GM18909 (cell line): ENCODE measurements around the gene LSP1.
"Not testable (repeated sequence)": the region's sequence is repeated elsewhere in the genome, so short reads cannot be mapped to it uniquely, and the experiment has no call there.

Experiments used
- ATAC-seq: cut with Tn5 transposase; IDR thresholded peaks from one replicate; pipeline ENCODE4 v1.9.1; 2021; ENCODE audit warnings: mild to moderate bottlenecking; ENCODE audit not compliant: unreplicated experiment, poor library complexity

The LSP1 gene

GRCh38 chr11:1862588-1863351, 9.9 kb downstream of the LSP1 start:
- ATAC-seq, result no peak

- no peak for ATAC-seq
Measured at GRCh38 chr11:1863352-1864216, 10.7 kb downstream of the LSP1 start.

- no peak for ATAC-seq
Measured at GRCh38 chr11:1864231-1864630, 11.3 kb downstream of the LSP1 start.

- ATAC-seq, result no peak
Measured at GRCh38 chr11:1864831-1865665, 12.2 kb downstream of the LSP1 start.

GRCh38 chr11:1866226-1866625, 13.3 kb downstream of the LSP1 start:
- no peak for ATAC-seq

GRCh38 chr11:1866776-1867175, 13.9 kb downstream of the LSP1 start:
- no peak for ATAC-seq

GRCh38 chr11:1867381-1867780, 14.5 kb downstream of the LSP1 start:
- no peak for ATAC-seq

- no peak for ATAC-seq
Measured at GRCh38 chr11:1868056-1868635, 15.3 kb downstream of the LSP1 start.

GRCh38 chr11:1868636-1869291, 15.9 kb downstream of the LSP1 start:
- ATAC-seq, result no peak

GRCh38 chr11:1869427-1870325, 16.8 kb downstream of the LSP1 start:
- ATAC-seq, result no peak

GRCh38 chr11:1870326-1870696, 17.4 kb downstream of the LSP1 start:
- ATAC-seq, result no peak

- ATAC-seq, result no peak
Measured at GRCh38 chr11:1870721-1871466, 18.0 kb downstream of the LSP1 start.

GRCh38 chr11:1871531-1871930, 18.6 kb downstream of the LSP1 start:
- no peak for ATAC-seq

GRCh38 chr11:1872267-1872985, 19.5 kb downstream of the LSP1 start:
- no peak for ATAC-seq

GRCh38 chr11:1873048-1873812, 20.3 kb downstream of the LSP1 start:
- ATAC-seq, result no peak

GRCh38 chr11:1873813-1874150, 20.9 kb downstream of the LSP1 start:
- ATAC-seq, result not testable (repeated sequence)
